Non-pigmented ciliary epithelial cell (primary cell): ENCODE data around the gene L3MBTL4.
A peak's percentile ranks its signal among the peaks of the same experiment; 100 is the strongest.
"Not testable (repeated sequence)": the region's sequence is repeated elsewhere in the genome, so short reads cannot be mapped to it uniquely, and the experiment has no call there.

Experiments
- DNase-seq: peaks from one replicate; pipeline ENCODE4 v3.0.0-alpha.2; 2010; ENCODE audit warnings: low read depth

Gene L3MBTL4

DNA sequence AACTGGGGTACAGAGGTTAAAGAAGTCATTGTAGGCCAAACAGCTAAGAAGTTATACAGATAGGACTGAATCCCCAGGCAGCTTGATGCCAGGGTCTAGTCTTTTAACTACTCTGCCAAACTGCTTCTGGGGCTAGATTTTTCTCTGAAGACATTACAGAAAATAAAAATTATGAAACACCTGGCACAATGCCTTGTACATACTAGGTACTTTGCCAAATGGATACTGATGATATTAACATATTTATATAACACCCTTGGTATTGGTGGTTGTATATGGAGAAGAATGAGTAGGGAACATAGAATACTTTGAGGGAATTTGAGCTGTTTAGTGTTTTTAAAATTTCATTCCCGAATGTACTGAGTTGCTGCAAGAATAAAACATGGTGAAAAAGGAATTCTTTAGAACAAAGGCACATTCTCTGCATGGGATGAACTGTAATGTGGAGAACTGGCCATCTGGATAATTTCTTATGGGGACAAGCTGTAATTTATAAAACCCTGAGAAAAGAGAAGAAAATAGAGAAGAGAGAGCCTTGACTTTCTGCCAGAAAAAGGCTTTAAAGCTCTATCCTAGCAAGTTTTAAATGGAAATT lies 308.5 kb downstream of the L3MBTL4 start:
- no peak for DNase-seq

DNA sequence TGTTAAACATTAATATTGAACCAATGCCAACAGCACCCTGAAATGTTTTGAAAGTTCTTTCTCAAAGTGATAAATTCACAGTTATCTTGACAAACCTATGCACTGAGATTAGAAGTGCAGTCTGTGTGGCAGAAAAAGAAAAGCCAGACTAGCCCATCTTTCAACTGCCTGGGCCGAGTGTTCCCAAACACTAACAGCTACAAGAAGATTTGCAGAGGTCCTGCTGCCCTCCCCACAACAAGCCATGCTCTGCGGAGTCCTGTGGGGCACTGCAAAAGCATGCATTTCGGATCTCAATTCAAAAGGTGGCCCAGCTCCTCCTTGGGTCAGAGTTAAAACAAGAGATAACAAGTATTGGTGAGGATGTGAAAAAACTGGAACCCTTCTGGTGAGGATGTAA lies 311.0 kb downstream of the L3MBTL4 start:
- no peak for DNase-seq

DNA sequence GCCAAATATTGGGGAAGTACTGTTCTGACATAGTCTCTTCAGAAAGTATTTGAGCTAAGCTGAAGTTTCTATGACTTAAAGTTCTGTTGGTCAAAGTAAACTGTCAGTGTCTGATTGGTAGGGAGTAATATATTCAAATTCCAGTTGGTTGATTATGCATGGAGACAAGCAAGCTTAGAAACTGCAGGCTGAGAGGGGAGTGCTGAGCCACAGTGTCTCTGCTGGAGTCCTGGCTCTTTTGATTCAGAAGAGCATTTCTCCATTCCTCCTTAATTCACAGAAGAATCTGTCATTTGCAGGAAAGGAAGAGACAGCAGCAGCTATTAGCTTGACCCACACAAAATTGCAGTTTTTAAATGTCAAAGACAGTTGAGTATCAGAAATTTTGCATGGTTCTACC lies 318.0 kb downstream of the L3MBTL4 start:
- no peak for DNase-seq

DNA sequence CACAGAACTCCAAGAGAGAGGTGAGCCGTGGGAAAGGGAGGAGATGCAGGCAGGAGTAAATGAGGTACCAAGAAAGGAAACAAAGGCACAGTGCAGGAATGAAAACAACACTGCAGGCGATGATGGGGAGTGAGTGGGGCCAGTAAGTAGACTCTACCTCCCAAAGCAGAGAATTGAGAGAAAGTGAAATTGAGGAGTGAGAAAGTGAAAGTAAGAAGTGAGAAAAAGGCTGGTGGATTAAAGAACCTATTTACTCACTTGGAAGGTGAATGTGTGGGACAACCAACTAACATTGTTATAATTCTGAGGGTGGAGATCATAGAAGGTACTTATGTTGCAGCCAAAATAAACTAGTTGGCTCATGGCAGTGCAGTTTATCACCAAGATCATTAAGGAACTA lies 326.3 kb downstream of the L3MBTL4 start:
- DNase-seq, result no peak

DNA sequence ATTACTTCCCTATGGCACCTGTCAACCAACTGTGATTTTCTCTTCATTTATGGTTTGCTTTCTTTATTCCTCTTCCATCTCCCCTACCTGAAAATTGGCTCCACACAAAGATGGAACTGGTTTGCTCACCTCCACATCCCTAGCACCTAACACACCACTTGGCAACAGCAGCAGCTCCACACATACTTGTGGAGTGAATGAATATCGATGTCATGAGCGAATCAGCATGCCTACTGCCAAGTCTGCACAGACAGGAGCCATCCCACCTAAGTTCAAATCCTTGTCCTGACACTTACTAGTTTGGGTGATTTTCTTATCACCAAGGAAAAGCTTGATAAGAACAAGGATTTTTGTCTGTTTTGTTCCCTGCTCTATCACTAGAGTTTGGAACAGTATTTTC lies 328.0 kb downstream of the L3MBTL4 start:
- DNase-seq, result no peak

DNA sequence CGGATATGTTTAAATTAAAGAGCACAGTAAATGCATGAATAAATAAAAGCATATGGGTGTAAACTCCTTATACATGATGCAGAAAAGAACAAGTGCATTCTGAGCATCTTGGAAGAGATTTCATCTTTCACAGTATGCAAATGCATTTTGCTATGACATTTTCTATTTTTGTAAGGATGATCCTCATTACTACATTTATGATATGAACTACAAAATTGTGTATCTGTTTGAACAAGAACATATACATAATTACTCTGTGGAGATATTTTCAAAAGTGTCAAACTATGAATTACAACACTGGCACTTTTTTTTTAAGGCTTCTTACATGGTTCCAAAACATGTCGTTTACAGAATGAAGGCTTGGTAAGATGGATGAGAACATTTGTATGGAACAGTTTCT lies 335.3 kb downstream of the L3MBTL4 start:
- no peak for DNase-seq

DNA sequence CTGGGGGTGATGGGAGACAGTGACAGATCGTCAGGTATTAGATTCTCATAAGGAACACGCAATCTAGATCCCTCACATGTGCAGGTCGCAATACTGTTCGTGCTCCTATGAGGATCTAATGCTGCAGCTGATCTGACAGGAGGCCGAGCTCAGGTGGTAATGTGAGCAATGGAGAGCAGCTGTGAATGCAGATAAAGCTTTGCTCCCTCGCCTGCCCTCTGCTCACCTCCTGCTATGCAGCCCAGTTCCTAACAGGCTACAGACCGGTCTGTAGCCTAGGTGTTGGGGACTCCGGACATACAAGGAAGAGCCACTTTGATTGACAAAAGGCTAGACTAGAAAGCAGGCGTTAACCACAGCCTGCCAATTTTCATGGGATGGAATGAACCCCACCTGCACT lies 335.8 kb downstream of the L3MBTL4 start:
- DNase-seq, result no peak

DNA sequence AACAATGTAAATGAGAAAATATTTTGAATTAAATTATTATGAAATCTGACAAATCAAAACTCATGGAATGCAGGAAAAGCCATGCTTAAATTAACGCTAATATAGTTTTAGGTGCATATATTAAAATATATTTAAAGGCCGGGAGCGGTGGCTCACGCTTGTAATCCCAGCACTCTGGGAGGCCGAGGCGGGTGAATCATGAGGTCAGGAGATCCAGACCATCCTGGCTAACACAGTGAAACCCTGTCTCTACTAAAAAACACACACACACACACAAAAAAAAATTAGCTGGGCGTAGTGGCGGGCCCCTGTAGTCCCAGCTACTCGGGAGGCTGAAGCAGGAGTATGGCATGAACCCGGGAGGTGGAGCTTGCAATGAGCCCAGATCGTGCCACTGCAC lies 342.3 kb downstream of the L3MBTL4 start:
- not testable (repeated sequence) for DNase-seq

DNA sequence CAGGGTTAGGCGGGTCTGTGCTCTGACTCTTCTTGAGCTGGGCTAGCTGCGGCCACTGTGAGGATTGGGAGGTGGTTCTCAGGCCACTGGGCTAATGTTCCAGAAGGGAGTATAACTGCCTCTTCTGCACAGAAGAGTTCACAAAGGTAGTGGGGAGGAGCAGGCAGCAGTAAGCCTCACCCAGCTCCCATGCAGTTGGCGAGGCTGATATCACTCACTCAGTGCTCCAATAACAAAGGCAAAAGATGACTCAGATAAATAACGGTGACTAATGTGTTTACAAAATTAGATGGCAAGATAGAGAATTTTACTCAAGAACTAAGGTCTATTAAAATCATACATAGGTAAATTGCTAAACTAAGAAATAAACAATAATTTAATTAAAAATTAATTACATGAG lies 345.2 kb downstream of the L3MBTL4 start:
- no peak for DNase-seq

DNA sequence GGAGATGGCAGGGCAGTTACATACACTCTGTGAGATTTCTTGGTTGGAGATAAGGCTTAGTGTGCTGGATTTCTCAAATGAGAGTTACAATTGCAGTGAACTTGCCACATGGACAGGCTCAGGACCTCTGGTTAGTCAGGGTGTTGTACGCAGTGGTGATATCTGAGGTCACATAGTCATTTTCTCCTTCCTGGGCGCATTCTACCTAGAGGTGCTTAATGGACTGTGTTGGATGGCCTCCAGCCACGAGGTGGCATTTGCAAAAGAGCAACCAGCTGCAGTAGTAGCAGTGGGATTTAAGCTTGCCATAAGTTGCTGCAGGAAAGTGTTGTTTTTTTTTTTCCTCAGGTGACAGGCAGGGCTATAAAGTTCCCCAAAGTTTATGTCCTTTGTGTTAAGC lies 345.6 kb downstream of the L3MBTL4 start:
- DNase-seq, result no peak

DNA sequence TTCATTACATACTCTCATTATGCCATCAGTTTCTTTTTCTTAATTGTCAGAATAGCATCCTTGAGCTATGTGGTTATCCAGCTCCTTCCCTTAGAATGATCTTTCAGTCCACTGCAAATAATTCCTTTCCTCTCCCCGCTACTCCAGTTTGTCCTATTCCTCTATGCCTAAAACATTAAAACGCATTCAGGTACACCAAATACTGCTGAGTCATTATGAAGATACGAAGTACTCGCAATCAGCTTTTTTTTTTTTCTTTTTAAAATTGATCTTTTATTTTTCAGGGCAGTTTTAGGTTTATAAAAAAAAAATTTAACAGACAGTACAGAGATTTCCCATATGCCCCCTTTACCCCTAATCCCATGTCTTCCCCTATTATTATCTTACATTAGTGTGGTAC lies 354.6 kb downstream of the L3MBTL4 start:
- DNase-seq, result no peak

DNA sequence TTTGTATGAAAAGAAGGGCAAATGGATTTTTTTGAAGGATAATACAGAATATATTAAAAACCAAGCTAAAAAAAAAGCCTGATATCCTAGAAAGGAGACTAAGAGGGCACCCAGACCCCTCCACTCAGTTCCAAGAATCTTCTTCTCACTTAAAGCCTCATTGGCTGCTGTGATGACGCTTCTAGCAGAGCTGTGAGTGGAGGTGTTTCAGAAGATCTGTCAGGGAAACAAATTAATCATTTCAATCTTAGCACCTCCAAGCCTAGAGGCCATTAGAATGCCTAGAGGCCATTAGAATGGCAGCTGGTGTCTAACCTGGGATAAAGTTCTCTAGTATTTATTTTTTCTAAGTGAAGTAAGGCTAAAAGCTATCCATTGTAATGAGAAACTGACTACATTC lies 355.2 kb downstream of the L3MBTL4 start:
- no peak for DNase-seq

DNA sequence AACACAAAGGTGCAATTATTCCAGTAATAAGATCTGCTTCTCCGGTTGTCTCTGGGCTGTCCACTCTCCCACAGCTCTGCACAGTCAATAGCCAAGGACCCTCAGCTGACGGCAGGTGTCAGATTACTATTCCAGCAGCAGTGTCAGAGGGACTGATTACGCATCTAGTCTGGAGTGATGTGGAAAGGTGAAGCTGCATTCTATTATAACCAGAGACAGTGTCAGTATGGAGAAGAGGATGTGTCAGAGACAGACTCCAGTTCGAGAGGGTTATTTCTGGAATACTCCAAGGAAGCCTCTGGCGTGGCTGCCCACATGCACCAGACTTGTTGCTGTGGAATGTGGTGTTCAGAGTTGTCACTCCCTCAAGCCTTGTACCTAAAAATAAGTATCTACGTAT lies 355.8 kb downstream of the L3MBTL4 start:
- DNase-seq, result peak; percentile 55

DNA sequence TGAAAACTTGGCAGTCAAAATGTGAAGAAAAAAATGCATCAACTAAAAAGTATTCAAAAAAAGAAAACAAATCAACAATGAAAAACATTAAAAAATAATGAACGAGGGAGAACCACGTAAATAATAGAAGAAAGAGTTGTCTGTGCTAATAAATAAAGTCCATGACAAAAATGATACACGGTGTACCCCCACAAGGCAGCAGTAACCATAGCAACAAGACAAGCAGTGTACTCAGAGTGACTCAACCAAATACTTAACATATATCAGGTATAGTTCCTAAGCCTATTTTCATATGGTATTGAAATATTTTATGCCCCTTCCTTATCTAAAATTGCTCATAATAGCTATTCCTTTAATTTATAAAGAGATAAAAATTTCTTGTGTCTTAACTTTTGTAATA lies 357.1 kb downstream of the L3MBTL4 start:
- no peak for DNase-seq

DNA sequence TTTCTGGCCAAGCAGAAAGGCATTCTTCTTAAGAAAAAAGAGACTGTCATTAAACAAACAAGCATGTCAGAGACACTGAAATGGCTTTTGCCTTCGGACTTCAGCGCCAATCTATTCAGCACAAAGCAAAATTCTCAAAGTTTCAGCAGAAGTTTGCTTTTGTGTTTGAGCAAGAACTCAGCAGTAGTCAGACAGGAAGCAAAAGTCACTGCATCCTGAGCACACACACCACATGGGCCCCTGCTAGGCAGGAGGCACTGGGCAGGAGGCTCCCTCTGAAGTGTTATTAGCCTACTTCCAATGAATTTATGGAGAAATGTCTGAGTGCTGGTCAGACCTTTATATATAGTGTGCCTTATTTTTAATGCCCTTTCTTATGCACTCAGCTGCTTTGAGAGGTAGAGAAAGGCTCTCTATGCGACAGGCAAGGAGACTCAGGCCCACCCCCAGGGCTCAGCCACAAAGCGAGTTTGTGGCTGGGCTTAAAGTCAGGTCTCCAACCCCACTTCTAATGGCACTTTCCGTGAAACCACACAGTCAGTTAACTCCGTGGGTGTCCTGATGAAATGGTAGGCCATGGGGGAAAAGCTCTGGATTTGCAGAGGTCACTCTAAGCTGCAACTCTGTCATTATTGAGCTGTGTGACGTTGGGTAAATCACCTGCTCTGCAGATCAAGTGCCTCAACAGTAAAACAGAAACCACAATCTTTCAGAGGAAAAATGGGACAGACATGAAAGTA lies 358.4 kb downstream of the L3MBTL4 start:
- DNase-seq, result no peak

DNA sequence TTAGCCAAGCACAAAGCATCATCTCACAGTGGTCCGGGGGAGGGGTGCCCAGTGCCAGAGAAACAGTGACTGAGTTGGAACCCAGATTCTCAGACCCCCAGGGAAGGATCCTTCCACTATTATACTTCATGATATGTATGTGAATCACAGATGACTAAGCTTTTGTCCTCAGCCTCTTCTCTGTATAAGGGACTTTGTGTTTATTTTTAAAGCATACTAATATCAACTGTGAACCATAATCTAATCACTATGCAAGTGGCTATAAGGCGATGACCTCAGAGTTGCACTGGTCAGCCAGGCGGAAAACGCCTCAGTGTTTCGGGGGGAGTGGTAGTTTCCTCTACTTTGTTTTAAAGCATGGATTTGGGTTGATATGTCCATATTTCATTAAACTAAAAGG lies 359.0 kb downstream of the L3MBTL4 start:
- DNase-seq, result peak; percentile 55

DNA sequence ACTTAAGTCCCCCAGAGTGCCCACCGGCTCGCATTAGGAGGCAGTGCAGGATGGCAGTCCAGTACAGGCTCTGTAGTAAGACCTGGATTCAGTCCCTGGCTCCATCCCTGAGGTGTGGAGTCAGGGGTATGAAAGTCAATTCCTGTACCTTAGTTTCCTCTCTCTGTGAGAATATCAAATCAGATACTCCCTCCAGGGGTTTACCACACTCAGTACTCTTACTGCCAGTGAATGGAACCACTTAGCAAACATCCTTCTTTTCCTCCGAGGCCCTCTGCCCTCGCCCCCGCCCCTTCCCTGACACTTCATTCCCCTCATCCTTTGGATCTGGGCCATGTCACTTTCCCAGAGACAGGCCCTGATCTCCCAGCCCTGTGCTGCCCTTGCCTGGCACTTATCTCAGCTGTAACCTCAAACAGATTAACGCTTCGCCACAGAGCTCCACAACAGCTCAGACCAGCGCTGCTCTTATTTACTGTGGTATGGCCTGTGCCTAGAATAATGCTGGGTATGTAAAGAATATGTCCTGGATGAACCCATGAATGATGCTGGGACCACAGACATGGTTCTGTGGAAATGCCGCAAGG lies 360.4 kb downstream of the L3MBTL4 start:
- DNase-seq, result no peak

DNA sequence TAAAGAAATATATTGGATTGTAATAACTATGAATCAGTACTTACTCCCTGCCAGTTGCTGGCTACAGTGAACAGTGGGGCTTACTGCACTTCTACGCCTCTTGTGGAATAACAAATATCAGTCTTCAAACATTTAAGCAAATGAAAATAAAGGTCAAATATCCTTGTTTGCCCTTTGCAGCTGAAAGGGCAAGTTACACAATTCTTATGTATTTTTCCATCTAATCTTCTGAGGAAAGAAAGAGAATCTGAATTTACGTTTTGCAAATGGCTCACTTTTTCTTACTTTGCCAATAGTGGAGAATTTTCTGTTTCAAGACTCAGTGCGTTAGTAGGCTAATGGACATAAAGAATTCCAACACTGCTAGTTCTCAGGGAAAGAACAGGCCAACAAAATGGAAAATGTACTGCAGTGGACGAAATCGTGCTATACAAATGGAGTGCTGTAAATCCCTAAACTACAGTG lies 362.2 kb downstream of the L3MBTL4 start:
- no peak for DNase-seq

DNA sequence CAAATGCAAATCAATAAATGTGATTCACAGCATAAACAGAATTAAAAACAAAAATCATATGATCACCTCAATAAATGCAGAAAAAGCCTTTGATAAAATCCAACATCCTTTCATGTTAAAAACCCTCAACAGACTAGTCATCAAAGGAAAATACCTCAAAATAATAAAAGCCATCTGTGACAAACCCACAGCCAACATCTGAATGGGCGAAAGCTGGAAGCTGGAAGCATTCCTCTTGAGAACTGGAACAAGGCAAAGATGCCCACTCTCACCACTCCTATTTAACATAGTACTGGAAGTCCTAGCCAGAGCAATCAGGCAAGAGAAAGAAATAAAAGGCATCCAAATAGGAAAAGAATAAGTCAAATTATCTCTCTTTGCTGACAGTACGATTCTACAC lies 367.1 kb downstream of the L3MBTL4 start:
- not testable (repeated sequence) for DNase-seq

DNA sequence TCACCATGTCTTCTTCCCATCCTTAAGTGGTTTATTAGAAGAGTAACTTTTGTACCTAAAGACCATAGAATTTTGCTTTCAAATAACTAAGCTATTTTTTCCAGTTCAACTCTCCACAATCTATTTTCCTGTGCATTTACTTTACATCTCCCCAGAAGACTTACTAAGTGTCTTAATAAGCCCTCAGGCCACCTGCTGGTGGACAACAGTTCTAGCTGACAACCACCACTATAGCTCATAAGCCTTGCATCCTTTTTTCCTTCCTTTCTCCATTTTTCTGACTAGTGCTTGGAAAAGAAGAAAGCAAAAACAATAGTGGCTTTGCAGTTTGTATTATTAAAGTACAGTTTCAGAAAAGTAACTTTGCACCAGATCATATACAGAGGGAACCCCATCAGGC lies 369.9 kb downstream of the L3MBTL4 start:
- no peak for DNase-seq

DNA sequence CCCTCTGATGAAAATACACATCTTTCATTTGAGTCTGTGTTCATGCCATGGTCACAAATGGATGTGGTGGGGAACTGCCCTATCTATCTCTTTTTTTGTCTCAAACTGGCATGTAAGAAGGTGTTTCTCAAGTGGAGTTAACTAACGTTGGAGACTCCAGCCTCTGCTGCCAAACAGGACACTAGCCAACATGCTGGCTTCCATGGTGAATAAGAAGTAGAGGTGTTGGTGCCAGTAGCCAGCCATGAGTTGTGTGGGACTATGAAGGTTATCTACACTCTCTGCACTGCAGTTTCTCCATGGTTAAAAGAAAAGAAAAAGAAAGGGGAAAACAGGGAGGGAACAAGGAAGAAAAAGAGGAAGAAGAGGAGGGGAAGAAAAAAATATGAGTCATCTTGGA lies 370.4 kb downstream of the L3MBTL4 start:
- no peak for DNase-seq

DNA sequence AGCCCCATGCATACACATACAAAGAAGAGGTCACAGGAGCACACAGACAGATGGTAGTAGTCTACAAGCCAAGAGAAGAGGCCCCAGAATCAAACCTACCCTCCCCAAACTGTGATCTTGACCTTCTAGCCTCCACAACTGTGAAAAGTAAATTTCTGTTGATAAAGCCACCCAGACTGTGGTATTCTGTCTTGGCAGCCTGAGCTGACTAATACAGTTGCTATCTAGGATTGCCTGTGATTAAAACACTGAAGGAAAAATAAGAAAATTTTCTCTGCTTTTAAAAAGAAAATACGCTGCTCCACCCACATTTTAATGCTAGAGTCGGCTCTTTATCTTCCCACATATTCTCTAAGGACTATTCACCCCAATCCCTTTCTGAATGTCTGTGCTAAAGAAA lies 375.7 kb downstream of the L3MBTL4 start:
- DNase-seq, result no peak

DNA sequence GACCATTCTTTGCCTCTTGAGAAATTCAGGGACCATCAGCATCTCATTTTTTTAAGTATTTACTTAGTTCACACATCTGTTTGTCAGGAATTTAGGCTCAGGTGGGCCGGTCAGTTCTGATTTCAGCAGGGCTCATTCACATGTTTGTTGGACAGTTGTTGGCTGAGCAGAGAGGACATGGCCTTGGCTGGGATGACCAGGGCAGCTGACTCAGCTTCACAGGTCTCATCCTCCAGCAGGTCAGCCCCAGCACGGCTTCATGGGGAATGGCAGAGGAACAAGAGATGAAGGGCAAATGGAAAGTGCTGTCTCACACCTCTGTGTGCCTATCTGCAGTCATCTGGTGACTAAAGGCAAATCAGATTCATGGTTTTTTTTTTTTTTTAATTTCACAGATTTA lies 383.3 kb downstream of the L3MBTL4 start:
- no peak for DNase-seq

DNA sequence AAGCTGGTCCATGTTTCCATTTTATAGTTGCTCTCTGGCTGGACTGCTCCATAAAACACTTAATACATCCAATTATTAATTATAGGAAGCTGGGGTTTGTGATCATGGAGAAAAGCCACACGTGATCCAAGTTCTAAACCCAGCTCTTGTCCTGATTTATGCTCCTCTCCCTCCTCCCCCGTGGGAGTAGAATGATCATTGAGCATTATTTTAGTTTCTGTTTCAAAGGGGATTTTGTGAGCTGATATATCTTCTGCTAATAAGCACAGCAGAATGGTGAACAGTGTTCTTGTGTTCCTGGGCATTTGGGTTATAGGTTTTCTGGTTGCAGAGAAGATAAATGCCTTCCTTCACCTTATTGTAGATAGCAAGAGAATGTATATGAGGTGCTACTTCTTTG lies 383.7 kb downstream of the L3MBTL4 start:
- no peak for DNase-seq
